ENCODE measurements around the gene KLRC1.
"Not testable (repeated sequence)": the region's sequence is repeated elsewhere in the genome, so short reads cannot be mapped to it uniquely, and the experiment has no call there.

DNA sequence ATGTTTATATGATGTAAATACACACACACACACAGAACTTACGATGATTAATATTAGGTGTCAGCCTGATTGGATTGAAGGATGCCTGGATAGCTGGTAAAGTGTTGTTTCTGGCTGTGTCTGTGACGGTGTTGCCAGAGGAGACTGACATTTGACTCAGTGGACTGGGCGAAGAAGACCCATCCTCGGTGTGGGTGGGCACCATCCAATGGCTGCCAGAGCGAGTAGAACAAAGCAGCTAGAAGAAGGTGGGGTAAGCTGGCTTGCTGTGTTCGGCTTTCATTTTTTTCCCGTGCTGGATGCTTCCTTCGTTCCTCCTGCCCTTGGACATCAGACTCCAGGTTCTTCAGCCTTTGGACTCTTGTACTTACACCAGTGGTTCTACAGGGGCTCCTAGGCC lies 12.0 kb downstream of the KLRC1 start:
- not testable (repeated sequence) for TF ChIP-seq ZC3H11A (IDR thresholded peaks at IDR 0.05); FOSL2 (IDR thresholded peaks at IDR 0.05); FOSL2 (CRISPR knock-in tag; IDR thresholded peaks at IDR 0.05); JUN (IDR thresholded peaks at IDR 0.05)
- TF ChIP-seq, protein P1, sequence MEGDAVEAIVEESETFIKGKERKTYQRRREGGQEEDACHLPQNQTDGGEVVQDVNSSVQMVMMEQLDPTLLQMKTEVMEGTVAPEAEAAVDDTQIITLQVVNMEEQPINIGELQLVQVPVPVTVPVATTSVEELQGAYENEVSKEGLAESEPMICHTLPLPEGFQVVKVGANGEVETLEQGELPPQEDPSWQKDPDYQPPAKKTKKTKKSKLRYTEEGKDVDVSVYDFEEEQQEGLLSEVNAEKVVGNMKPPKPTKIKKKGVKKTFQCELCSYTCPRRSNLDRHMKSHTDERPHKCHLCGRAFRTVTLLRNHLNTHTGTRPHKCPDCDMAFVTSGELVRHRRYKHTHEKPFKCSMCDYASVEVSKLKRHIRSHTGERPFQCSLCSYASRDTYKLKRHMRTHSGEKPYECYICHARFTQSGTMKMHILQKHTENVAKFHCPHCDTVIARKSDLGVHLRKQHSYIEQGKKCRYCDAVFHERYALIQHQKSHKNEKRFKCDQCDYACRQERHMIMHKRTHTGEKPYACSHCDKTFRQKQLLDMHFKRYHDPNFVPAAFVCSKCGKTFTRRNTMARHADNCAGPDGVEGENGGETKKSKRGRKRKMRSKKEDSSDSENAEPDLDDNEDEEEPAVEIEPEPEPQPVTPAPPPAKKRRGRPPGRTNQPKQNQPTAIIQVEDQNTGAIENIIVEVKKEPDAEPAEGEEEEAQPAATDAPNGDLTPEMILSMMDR (IDR thresholded peaks at IDR 0.05): not testable (repeated sequence)
- TF ChIP-seq, protein P2, sequence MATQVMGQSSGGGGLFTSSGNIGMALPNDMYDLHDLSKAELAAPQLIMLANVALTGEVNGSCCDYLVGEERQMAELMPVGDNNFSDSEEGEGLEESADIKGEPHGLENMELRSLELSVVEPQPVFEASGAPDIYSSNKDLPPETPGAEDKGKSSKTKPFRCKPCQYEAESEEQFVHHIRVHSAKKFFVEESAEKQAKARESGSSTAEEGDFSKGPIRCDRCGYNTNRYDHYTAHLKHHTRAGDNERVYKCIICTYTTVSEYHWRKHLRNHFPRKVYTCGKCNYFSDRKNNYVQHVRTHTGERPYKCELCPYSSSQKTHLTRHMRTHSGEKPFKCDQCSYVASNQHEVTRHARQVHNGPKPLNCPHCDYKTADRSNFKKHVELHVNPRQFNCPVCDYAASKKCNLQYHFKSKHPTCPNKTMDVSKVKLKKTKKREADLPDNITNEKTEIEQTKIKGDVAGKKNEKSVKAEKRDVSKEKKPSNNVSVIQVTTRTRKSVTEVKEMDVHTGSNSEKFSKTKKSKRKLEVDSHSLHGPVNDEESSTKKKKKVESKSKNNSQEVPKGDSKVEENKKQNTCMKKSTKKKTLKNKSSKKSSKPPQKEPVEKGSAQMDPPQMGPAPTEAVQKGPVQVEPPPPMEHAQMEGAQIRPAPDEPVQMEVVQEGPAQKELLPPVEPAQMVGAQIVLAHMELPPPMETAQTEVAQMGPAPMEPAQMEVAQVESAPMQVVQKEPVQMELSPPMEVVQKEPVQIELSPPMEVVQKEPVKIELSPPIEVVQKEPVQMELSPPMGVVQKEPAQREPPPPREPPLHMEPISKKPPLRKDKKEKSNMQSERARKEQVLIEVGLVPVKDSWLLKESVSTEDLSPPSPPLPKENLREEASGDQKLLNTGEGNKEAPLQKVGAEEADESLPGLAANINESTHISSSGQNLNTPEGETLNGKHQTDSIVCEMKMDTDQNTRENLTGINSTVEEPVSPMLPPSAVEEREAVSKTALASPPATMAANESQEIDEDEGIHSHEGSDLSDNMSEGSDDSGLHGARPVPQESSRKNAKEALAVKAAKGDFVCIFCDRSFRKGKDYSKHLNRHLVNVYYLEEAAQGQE (IDR thresholded peaks at IDR 0.05): not testable (repeated sequence)
- TF ChIP-seq, protein P3, sequence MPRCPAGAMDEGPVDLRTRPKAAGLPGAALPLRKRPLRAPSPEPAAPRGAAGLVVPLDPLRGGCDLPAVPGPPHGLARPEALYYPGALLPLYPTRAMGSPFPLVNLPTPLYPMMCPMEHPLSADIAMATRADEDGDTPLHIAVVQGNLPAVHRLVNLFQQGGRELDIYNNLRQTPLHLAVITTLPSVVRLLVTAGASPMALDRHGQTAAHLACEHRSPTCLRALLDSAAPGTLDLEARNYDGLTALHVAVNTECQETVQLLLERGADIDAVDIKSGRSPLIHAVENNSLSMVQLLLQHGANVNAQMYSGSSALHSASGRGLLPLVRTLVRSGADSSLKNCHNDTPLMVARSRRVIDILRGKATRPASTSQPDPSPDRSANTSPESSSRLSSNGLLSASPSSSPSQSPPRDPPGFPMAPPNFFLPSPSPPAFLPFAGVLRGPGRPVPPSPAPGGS (IDR thresholded peaks at IDR 0.05): not testable (repeated sequence)
